ENCODE measurements around the gene TNS1.

GRCh38 chr2:217836901-217837491 lies 165.8 kb downstream of the TNS1 start:
- TF ChIP-seq, protein P1, sequence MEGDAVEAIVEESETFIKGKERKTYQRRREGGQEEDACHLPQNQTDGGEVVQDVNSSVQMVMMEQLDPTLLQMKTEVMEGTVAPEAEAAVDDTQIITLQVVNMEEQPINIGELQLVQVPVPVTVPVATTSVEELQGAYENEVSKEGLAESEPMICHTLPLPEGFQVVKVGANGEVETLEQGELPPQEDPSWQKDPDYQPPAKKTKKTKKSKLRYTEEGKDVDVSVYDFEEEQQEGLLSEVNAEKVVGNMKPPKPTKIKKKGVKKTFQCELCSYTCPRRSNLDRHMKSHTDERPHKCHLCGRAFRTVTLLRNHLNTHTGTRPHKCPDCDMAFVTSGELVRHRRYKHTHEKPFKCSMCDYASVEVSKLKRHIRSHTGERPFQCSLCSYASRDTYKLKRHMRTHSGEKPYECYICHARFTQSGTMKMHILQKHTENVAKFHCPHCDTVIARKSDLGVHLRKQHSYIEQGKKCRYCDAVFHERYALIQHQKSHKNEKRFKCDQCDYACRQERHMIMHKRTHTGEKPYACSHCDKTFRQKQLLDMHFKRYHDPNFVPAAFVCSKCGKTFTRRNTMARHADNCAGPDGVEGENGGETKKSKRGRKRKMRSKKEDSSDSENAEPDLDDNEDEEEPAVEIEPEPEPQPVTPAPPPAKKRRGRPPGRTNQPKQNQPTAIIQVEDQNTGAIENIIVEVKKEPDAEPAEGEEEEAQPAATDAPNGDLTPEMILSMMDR (IDR thresholded peaks at IDR 0.05 in 2 of 3, conservative IDR thresholded peaks at IDR 0.05 in 1 of 3; ENCODE audit: control insufficient read depth in 2 of 3, extremely low read depth in 1 of 3, insufficient read depth in 1 of 3, low read depth in 3 of 3, low read length in 3 of 3) = no peak
- no peak for TF ChIP-seq MYC (IDR thresholded peaks at IDR 0.05; ENCODE audit: insufficient read depth, insufficient read length, insufficient replicate concordance, low read length, severe bottlenecking)
- TF ChIP-seq, protein P2, sequence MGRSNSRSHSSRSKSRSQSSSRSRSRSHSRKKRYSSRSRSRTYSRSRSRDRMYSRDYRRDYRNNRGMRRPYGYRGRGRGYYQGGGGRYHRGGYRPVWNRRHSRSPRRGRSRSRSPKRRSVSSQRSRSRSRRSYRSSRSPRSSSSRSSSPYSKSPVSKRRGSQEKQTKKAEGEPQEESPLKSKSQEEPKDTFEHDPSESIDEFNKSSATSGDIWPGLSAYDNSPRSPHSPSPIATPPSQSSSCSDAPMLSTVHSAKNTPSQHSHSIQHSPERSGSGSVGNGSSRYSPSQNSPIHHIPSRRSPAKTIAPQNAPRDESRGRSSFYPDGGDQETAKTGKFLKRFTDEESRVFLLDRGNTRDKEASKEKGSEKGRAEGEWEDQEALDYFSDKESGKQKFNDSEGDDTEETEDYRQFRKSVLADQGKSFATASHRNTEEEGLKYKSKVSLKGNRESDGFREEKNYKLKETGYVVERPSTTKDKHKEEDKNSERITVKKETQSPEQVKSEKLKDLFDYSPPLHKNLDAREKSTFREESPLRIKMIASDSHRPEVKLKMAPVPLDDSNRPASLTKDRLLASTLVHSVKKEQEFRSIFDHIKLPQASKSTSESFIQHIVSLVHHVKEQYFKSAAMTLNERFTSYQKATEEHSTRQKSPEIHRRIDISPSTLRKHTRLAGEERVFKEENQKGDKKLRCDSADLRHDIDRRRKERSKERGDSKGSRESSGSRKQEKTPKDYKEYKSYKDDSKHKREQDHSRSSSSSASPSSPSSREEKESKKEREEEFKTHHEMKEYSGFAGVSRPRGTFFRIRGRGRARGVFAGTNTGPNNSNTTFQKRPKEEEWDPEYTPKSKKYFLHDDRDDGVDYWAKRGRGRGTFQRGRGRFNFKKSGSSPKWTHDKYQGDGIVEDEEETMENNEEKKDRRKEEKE (IDR thresholded peaks at IDR 0.05) = no peak
